GM19438 (cell line): ENCODE results near the gene GOLGA6L22.
"Not testable (repeated sequence)": the region's sequence is repeated elsewhere in the genome, so short reads cannot be mapped to it uniquely, and the experiment has no call there.

Experiments used
- ATAC-seq: cut with Tn5 transposase; IDR thresholded peaks from one replicate; pipeline ENCODE4 v1.9.1; 2021; ENCODE audit warnings: low read depth; ENCODE audit not compliant: unreplicated experiment

GOLGA6L22 gene, protein sequence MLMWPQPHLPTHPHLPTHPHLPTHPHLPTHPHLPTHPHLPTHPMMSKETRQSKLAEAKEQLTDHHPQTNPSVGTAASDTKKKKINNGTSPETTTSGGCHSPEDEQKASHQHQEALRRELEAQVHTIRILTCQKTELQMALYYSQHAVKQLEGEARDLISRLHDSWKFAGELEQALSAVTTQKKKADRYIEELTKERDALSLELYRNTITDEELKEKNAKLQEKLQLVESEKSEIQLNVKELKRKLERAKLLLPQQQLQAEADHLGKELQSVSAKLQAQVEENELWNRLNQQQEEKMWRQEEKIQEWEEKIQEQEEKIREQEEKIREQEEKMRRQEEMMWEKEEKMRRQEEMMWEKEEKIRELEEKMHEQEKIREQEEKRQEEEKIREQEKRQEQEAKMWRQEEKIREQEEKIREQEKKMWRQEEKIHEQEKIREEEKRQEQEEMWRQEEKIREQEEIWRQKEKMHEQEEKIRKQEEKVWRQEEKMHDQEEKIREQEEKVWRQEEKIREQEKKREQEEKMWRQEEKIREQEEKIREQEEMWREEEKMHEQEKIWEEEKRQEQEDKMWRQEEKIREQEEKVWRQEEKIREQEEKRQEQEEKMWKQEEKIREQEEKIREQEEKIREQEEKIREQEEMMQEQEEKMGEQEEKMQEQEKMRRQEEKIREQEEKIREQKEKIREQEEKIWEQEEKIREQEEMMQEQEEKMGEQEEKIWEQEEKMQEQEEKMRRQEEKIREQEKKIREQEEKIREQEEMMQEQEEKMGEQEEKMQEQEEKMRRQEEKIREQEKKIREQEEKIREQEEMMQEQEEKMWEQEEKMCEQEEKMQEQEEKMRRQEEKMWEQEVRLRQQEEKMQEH

GRCh38 chr15:22458603-22459002 lies at the start of gene GOLGA6L22:
Gene GOLGA6L22 (plus strand): TSS chr15:22458903. CDS start chr15:22458994, 91 bp downstream.
- not testable (repeated sequence) for ATAC-seq

GRCh38 chr15:22417288-22417687 lies 41.4 kb upstream of the GOLGA6L22 start:
- ATAC-seq = not testable (repeated sequence)

DNA sequence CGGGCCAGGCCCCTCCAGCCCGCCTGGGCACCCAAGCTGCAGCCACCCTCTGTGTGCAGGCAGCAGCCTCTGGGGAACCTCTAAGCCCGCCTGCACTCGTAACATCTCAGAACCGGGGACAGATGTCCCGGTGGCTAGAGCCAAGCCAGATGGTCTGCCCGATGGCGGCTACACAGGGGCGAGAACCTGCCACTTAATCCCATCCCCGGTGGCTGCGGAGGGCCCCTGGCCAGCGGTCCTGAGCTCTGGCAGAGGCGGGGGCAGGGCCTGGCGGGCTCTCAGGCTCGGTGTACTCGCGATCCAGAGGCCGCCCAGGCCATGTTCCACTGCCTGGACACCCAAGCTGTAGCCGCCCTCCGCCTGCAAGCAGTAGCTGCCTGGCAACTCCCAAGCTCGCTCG lies 40.9 kb upstream of the GOLGA6L22 start:
- ATAC-seq = not testable (repeated sequence)

DNA sequence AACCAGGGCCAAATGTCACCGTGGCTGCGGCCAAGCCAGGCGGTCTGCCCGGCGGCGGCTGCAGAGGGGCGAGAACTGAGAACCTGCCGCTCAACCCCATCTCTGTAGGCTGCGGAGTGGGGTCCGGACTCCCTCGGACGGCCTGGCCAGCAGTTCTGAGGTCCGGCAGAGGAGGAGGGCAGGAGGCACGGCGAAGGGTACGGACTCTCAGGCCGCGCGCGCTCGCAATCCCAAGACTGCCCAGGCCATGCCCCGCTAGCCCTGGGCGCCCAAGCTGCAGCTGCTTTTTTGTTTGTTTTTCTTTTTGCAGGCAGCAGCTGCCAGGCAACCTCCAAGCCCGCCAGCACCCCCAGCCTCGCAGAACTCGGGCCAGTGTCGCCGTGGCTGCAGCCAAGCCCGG lies 40.5 kb upstream of the GOLGA6L22 start:
- not testable (repeated sequence) for ATAC-seq

DNA sequence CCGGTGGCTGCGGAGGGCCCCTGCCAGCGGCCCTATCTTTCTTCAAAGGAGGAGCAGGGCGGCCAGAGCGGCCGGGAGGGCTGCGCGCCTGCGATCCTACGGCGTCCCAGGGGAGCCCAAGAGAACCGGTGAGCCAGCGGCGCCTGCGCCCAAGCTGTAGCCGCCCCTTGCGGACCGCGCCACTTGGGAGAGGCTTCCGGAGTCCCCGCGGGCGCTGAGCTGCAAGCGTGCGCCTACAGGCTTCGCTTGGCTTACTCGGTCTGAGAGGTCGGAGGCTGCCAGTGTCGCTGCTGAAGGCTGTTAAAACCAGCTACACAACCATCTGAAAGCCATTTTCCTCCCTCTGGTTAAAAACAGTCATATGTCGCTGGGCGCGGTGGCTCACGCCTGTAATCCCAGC lies 40.0 kb upstream of the GOLGA6L22 start:
- ATAC-seq = not testable (repeated sequence)

DNA sequence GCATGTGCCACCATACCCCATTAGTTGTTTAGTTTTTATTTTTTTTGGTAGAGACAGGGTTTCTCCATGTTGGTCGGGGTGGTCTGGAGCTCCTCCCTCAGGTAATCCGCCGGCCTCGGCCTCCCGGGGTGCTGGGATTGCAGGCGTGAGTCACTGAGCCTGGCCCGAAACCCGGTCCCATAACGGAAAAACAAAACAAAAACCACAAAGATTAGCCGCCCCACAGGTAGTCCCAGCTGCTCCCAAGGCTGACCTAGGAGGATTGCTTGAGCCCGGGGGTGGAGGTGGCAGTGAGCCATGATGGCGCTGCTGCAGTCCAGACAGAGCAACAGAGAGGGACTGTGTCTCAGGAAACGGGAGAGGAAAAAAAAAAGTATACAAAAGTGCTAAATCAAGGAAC lies 38.4 kb upstream of the GOLGA6L22 start:
- not testable (repeated sequence) for ATAC-seq

DNA sequence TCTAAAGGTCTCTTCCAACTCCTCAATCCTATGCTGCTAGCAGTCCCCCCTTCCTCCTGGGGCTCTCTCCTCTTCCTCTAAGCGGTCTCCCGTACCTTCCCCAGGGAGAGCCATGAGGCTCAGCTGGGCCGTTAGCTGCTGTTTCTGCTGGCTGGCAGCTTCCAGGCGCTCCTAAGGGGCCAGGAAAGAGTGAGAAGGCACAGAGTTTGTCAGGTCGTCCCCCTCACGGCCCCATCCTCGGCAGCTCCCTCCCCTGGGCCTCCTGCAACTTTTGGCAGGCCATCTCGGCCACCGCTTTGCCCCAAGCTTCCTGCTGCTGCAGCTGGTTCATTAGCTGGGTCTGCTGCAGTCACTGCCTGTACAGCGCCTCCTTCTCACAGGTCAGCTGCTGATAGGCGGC lies 29.3 kb upstream of the GOLGA6L22 start:
- ATAC-seq = not testable (repeated sequence)

DNA sequence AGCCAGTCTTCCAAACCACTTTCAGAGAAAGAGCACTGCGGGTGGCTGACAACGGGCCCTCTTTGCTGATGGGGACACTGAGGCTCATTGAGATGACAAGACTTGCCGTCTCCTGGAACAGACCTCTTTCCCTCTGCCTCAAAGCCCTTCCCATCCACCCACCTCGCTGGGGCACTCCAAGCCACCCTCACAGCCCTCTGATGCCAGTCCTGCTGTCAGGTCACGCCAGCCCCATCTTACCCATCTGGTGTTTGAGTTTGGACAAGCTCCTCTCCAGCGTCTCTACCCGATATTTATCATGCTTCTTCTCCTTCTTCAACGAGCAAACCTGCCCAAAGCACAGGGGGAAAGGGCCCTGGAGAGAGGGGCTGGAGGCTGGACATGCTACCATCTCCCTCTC lies 27.0 kb upstream of the GOLGA6L22 start:
- not testable (repeated sequence) for ATAC-seq

- not testable (repeated sequence) for ATAC-seq
Observed at GRCh38 chr15:22494490-22495113, 35.9 kb downstream of the GOLGA6L22 start.

DNA sequence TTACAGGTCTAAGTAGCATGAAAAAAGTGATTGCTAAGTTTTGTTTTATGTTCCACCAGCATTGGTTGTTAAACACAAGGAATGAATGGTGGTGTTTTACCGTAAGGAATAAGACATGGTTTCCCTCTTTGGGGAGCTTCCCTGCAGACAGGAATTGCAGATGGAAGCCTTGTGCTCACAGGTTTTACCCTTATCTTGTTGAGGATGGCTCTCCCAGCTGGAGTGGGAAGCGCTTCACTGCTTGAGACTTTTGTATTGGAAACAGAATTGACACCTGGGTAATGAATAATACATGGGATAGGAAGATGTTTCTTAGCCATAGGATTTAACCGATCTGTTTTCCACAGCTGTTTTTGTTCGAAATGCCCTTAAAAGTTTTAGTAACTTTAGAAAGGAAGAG lies 38.5 kb downstream of the GOLGA6L22 start:
- not testable (repeated sequence) for ATAC-seq

- not testable (repeated sequence) for ATAC-seq
Observed at GRCh38 chr15:22498220-22498925, 39.7 kb downstream of the GOLGA6L22 start.

DNA sequence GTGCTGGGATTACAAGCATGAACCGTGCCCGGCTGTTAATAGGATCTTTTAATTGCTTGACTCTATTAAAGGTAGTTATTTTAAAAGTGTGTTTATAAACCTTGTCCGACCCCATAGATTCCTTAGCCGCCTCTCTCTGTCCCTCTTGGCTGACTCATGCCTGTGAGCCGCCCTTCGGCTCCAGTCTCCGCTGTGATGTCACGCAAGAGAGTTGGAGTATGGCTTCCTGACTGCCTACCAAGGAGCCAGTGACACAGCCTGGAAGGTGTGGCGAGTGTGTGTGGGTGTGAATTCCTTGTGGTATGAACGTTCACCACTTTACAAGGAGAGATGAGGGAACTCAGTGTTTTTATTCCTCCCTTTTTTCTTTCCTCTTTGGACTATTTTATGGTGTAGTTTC lies 43.6 kb downstream of the GOLGA6L22 start:
- not testable (repeated sequence) for ATAC-seq

DNA sequence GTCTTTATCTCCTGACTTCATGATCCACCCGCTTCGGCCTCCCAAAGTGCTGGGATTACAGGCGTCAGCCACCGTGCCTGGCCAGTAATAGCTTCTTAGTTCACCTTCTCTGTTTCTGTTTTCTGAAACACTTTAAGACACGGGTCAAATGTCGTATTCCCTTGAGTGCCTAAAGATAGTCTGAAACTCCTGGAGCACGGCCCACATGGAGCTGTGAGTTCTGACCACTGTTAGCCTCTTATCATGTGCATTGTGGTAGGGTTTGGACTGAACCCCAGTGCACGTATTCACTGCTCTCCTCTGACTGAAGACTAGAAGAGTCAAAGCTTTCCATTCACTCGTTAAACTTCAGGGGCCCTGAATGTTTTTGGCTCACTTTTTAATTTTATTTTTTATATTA lies 48.3 kb downstream of the GOLGA6L22 start:
- not testable (repeated sequence) for ATAC-seq

DNA sequence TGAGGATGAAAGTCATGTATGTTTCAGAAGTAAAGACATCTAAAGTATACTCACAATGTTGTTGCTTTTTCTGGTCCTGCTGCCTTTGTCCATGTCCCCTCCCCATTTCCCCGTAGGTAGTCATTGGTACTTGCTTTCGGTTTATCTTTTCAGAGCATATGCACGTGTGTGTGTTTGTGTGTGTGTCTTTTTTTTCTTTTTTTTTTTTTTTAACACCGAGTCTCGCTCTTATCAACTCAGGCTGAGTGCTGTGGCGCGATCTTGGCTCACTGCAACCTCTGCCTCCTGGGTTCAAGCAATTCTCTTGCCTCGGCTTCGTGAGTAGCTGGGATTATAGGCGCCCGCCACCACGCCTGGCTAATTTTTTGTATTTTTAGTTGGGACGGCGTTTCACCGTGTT lies 57.4 kb downstream of the GOLGA6L22 start:
- ATAC-seq = not testable (repeated sequence)
